Ovary (tissue), 3 donors: ENCODE data around the gene SPACA4.

Source experiments
- EP300 ChIP-seq: sonication (generic); formaldehyde crosslinking; IDR thresholded peaks from one replicate; pipeline ENCODE4 v1.6.1; 2017; ENCODE audit warnings: antibody characterized with exemption
- TF ChIP-seq, protein P1 (sequence below), 3 donors: fragments of 450-650 bp in 2 of 3; fragments of 200-600 bp in 1 of 3; IDR thresholded peaks; one replicate each; pipeline versions ENCODE4 v1.5.1 to v1.8.0; 2016 to 2022; ENCODE audit warnings: antibody characterized with exemption in 3 of 3, mild to moderate bottlenecking in 1 of 3
- donor health status: DM: no; HTN: no; CAD: no.

DNA sequence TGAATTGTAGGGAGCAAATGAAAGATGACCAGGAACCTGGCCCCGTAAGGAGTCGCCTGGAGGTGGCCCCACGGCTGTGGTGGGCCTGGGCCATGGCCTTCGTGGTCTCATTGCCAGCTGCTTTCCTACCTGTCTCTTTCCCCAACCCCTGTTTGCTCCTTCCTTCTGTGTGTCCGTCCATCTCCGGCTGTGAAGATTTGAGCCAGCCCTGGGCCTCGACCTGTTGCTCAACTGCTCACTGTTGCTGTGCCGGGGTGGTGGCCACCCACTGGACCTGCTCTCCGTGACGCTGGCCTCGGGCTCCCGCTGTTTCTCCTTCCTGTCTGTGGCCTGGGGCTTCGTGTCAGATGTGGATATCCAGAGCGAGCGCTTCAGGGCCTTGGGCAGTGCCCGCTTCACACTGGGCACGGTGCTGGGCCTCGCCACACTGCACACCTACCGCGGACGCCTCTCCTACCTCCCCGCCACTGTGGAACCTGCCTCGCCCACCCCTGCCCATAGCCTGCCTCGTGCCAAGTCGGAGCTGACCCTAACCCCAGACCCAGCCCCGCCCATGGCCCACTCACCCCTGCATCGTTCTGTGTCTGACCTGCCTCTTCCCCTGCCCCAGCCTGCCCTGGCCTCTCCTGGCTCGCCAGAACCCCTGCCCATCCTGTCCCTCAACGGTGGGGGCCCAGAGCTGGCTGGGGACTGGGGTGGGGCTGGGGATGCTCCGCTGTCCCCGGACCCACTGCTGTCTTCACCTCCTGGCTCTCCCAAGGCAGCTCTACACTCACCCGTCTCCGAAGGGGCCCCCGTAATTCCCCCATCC, 22.1 kb downstream of the SPACA4 start:
- TF ChIP-seq, protein P1, sequence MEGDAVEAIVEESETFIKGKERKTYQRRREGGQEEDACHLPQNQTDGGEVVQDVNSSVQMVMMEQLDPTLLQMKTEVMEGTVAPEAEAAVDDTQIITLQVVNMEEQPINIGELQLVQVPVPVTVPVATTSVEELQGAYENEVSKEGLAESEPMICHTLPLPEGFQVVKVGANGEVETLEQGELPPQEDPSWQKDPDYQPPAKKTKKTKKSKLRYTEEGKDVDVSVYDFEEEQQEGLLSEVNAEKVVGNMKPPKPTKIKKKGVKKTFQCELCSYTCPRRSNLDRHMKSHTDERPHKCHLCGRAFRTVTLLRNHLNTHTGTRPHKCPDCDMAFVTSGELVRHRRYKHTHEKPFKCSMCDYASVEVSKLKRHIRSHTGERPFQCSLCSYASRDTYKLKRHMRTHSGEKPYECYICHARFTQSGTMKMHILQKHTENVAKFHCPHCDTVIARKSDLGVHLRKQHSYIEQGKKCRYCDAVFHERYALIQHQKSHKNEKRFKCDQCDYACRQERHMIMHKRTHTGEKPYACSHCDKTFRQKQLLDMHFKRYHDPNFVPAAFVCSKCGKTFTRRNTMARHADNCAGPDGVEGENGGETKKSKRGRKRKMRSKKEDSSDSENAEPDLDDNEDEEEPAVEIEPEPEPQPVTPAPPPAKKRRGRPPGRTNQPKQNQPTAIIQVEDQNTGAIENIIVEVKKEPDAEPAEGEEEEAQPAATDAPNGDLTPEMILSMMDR (IDR thresholded peaks at IDR 0.05): no peak
- no peak for TF ChIP-seq EP300
